HUES48 (cell line): ENCODE data around the gene PRR13.
A peak's percentile ranks its signal among the peaks of the same experiment; 100 is the strongest.
"Not testable (repeated sequence)": the region's sequence is repeated elsewhere in the genome, so short reads cannot be mapped to it uniquely, and the experiment has no call there.

ENCODE experiments used
- H3K27ac ChIP-seq: one replicate; pipeline ENCODE4 v1.7.0; 2013; ENCODE audit warnings: low read depth, low read length, inconsistent platforms
- H3K27me3 ChIP-seq: 2 replicates; pipeline ENCODE4 v1.6.1; 2013; ENCODE audit warnings: mild to moderate bottlenecking, low read length; ENCODE audit not compliant: control insufficient read depth, insufficient read depth
- H3K36me3 ChIP-seq: 2 replicates; pipeline ENCODE4 v1.6.1; 2013; ENCODE audit warnings: low read length; ENCODE audit not compliant: control insufficient read depth, insufficient read depth
- H3K4me1 ChIP-seq: 2 replicates; pipeline ENCODE4 v1.6.1; 2013; ENCODE audit warnings: mild to moderate bottlenecking, low read length; ENCODE audit not compliant: control insufficient read depth, insufficient read depth
- H3K4me3 ChIP-seq: 2 replicates; pipeline ENCODE4 v1.5.1; 2013; ENCODE audit warnings: mild to moderate bottlenecking, low read depth, low read length
- H3K9ac ChIP-seq: 2 replicates; pipeline ENCODE4 v1.6.1; 2013; ENCODE audit warnings: mild to moderate bottlenecking, low read depth, low read length, moderate library complexity
- H3K9me3 ChIP-seq: 2 replicates; pipeline ENCODE4 v1.6.1; 2013; ENCODE audit warnings: low read length; ENCODE audit not compliant: control insufficient read depth, insufficient read depth

Gene PRR13

GRCh38 chr12:53474819-53475218, 33.3 kb downstream of the PRR13 start:
- peak overlapping the region; percentile 12 for H3K27ac ChIP-seq
- H3K36me3 ChIP-seq = peaks cover 97% of the 10 kb centered on the region

DNA sequence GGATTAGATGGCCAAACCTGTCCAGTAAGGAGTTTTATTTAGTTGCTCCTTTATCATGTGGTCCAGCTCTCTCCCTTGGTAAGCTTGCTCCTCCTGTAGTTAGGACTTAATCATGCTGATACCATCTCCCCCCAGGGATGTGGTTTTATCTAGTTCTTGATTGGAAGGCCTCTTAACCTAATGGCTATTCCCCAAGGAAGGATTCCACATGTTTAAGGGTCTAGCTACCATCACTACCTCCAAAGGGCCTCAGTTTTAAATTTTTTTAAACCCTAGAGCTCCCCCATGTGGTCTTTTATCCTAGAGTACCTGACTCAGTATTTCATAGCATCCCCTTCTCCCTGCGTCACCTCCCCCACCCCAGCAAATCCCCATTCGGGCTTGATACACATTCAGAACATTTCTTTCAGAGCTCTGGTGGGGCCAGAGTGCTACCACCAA, 35.3 kb downstream of the PRR13 start:
- no peaks in the 10 kb centered on the region for H3K9me3 ChIP-seq
- H3K4me1 ChIP-seq = peaks cover 14% of the 10 kb centered on the region; the same call in 1 of the 2 replicates
- no peak overlapping the region for H3K4me3 ChIP-seq
- no peaks in the 10 kb centered on the region for H3K27me3 ChIP-seq
- H3K27ac ChIP-seq = peak overlapping the region; percentile 9
- no peak overlapping the region for H3K9ac ChIP-seq
- peaks cover 91% of the 10 kb centered on the region for H3K36me3 ChIP-seq

More at GRCh38 chr12:53474819-53475218, 33.3 kb downstream of the PRR13 start:
- no peaks in the 10 kb centered on the region for H3K9me3 ChIP-seq
- peaks cover 11% of the 10 kb centered on the region; the same call in 1 of the 2 replicates for H3K4me1 ChIP-seq
- no peak overlapping the region for H3K9ac ChIP-seq
- H3K4me3 ChIP-seq = no peak overlapping the region
- H3K27me3 ChIP-seq = no peaks in the 10 kb centered on the region

GRCh38 chr12:53478865-53479264, 37.3 kb downstream of the PRR13 start:
- Histone ChIP-seq H3K9ac (no peak overlapping the region), H3K9me3 (no peaks in the 10 kb centered on the region), H3K27ac (peak overlapping the region; percentile 42), H3K4me1 (peaks cover 11% of the 10 kb centered on the region; the same call in 1 of the 2 replicates), H3K4me3 (no peak overlapping the region), H3K27me3 (no peaks in the 10 kb centered on the region), H3K36me3 (peaks cover 87% of the 10 kb centered on the region)

DNA sequence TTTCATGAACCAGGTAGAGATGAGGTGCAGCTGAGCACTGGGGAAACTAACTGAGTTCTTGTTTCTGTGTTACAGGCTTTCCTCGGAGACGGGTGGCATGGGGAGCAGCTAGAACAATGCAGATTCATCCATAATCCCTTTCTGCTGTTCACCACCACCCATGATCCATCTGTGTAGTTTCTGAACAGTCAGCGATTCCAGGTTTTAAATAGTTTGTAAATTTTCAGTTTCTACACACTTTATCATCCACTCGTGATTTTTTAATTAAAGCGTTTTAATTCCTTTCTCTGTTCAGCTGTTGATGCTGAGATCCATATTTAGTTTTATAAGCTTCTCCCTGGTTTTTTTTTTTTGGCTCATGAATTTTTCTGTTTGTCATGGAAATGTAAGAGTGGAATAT, 37.8 kb downstream of the PRR13 start:
- Histone ChIP-seq H3K27me3 (no peaks in the 10 kb centered on the region), H3K36me3 (peaks cover 87% of the 10 kb centered on the region), H3K27ac (peak overlapping the region; percentile 42), H3K4me1 (0 out of 2 replicates have a peak, but pooled peaks cover 10% of the 10 kb centered on the region), H3K9me3 (no peaks in the 10 kb centered on the region), H3K4me3 (no peak overlapping the region), H3K9ac (no peak overlapping the region)

- Histone ChIP-seq H3K4me3 (no peak overlapping the region), H3K9ac (no peak overlapping the region), H3K36me3 (peaks cover 85% of the 10 kb centered on the region), H3K9me3 (no peaks in the 10 kb centered on the region), H3K27me3 (no peaks in the 10 kb centered on the region), H3K4me1 (0 out of 2 replicates have a peak, but pooled peaks cover 10% of the 10 kb centered on the region), H3K27ac (peak overlapping the region; percentile 26)
Observed at GRCh38 chr12:53480491-53481442, 39.2 kb downstream of the PRR13 start.

DNA sequence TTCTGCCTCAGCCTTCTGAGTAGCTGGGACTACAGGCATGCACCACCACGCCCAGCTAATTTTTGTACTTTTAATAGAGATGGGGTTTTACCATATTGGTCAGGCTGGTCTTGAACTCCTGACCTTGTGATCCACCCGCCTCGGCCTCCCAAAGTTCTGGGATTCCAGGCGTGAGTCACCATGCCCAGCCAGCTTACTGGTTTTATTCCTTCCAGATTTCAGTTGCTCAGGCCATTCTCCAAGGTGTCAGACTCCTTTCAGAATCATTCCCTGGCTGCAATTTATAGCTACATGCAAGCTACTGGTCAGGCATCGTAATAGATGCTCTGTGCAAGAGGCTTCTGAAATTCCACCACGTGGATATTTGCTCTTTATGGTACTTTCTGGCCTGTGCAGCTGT, 39.9 kb downstream of the PRR13 start:
- H3K27me3 ChIP-seq, H3K4me3 ChIP-seq, H3K4me1 ChIP-seq, H3K9me3 ChIP-seq, H3K9ac ChIP-seq: not testable (repeated sequence)
- Histone ChIP-seq H3K27ac (peak overlapping the region; percentile 33), H3K36me3 (peaks cover 85% of the 10 kb centered on the region)

GRCh38 chr12:53481939-53482586, 40.5 kb downstream of the PRR13 start:
- Histone ChIP-seq H3K36me3 (peaks cover 82% of the 10 kb centered on the region), H3K27me3 (no peaks in the 10 kb centered on the region), H3K4me1 (0 out of 2 replicates have a peak, but pooled peaks cover 4% of the 10 kb centered on the region), H3K9ac (no peak overlapping the region), H3K27ac (peak overlapping the region; percentile 61), H3K9me3 (no peaks in the 10 kb centered on the region), H3K4me3 (no peak overlapping the region)

GRCh38 chr12:53482626-53483168, 41.2 kb downstream of the PRR13 start:
- H3K36me3 ChIP-seq = peaks cover 81% of the 10 kb centered on the region
- H3K9ac ChIP-seq = no peak overlapping the region
- H3K27me3 ChIP-seq = no peaks in the 10 kb centered on the region
- H3K4me3 ChIP-seq = no peak overlapping the region
- H3K27ac ChIP-seq = peak overlapping the region; percentile 61
- H3K9me3 ChIP-seq = no peaks in the 10 kb centered on the region
- H3K4me1 ChIP-seq = 0 out of 2 replicates have a peak, but pooled peaks cover 4% of the 10 kb centered on the region

DNA sequence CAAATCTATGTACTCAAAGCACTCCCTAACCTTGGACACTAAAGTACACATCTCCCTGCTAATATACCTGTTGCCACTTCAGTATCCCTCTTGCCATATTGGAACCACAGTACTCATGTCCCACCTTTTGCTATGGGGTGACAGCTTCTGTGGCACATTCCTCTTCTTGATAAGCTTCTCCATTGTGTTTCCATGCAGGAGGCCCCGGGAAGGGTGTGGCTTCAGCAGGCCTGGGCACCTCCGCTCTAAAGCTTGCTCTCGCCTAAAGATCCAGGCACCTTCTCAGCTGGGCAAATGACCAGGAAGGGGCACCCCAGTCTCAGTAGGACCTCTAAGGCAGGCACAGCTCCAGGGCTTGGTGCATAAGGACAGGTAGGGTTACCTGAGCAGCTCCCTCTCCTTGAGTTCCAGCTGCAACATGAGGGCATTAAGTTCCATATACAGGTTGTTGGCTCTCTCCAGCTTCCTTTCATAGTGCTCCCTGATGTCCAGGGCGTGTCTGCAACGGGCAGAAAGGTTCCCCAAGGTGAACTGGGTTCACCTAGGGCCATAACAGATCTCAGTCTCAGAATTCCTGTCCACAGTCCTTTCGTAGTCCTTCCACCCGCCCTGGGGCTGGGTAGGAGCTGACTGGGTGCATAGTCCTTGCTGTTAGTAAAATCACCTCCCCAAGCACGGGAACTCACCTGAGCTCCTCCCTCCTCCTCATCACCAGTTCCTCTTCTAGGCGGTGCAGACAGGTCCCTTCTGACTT, 41.9 kb downstream of the PRR13 start:
- H3K9me3 ChIP-seq = no peaks in the 10 kb centered on the region
- peak overlapping the region; percentile 61 for H3K27ac ChIP-seq
- H3K4me1 ChIP-seq = 0 out of 2 replicates have a peak, but pooled peaks cover 4% of the 10 kb centered on the region
- H3K9ac ChIP-seq = no peak overlapping the region
- peaks cover 78% of the 10 kb centered on the region for H3K36me3 ChIP-seq
- no peaks in the 10 kb centered on the region for H3K27me3 ChIP-seq
- no peak overlapping the region for H3K4me3 ChIP-seq

DNA sequence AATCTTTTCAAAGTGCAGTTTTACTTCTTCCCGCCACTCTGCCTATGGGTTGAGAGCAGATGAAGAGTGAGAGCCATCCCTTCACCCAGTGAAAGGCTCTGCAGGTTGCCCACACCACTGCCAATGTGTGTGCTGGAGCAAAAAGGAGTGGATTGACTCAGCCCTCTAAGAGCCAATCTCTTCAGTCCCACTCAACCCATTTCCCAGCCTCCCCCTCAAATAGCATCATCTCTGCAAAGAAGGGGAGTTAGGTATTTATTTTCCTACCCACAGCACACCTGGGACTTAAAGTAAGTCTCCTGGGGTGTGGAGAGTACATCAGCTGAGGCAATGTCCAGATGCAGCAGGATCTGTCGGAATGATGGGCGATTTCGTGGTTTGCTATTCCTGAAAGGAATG, 42.4 kb downstream of the PRR13 start:
- H3K27me3 ChIP-seq = no peaks in the 10 kb centered on the region
- peaks cover 72% of the 10 kb centered on the region for H3K36me3 ChIP-seq
- 0 out of 2 replicates have a peak, but pooled peaks cover 4% of the 10 kb centered on the region for H3K4me1 ChIP-seq
- peak overlapping the region; percentile 61 for H3K27ac ChIP-seq
- H3K9ac ChIP-seq = no peak overlapping the region
- H3K9me3 ChIP-seq = no peaks in the 10 kb centered on the region
- H3K4me3 ChIP-seq = no peak overlapping the region
